Uterus (tissue), 4 donors: Measurements from ENCODE around the gene TMEM88. TPM values are rescaled to one million over a fixed set of nuclear protein-coding genes. Genes with fewer than 3 reads are reported as not detected.

ENCODE experiments used
- DNase-seq, 2 donors: peaks; one replicate each; pipeline ENCODE4 v3.0.0-alpha.2; 2019 to 2020
- H3K27ac ChIP-seq, 2 donors: fragments of 200-600 bp; sonication (generic); 1 replicate in 1 of 2; 2 replicates in 1 of 2; pipeline ENCODE4 v1.5.1; 2016 to 2018
- H3K27me3 ChIP-seq, 2 donors: fragments of 200-600 bp; sonication (generic); one replicate each; pipeline ENCODE4 v1.5.1; 2018 to 2019; ENCODE audit warnings: control low read depth in 1 of 2
- H3K36me3 ChIP-seq, 2 donors: fragments of 200-600 bp; sonication (generic); one replicate each; pipeline ENCODE4 v1.5.1; 2019; ENCODE audit warnings: control low read depth in 1 of 2
- H3K4me1 ChIP-seq, 2 donors: fragments of 200-600 bp; sonication (generic); one replicate each; pipeline ENCODE4 v1.5.1; 2018 to 2019; ENCODE audit warnings: control low read depth in 1 of 2
- H3K4me3 ChIP-seq, 2 donors: fragments of 200-600 bp; sonication (generic); 1 replicate in 1 of 2; 2 replicates in 1 of 2; pipeline ENCODE4 v1.5.1; 2018 to 2019; ENCODE audit warnings: mild to moderate bottlenecking in 1 of 2
- H3K9me3 ChIP-seq, 2 donors: fragments of 200-600 bp; sonication (generic); one replicate each; pipeline ENCODE4 v1.5.1; 2019; ENCODE audit warnings: control low read depth in 1 of 2
- POLR2A ChIP-seq, 2 donors: fragments of 450-650 bp; IDR thresholded peaks; one replicate each; pipeline ENCODE4 v1.6.1; 2016; ENCODE audit warnings: antibody characterized with exemption in 2 of 2, mild to moderate bottlenecking in 1 of 2, moderate library complexity in 1 of 2
- intact Hi-C: fragments of 100-400 bp; cut with DNase I; formaldehyde crosslinking; loops from one replicate; pipeline ENCODE4 v1.15.1; 2023; ENCODE audit warnings: low total_unique reads
- total RNA-seq, 4 donors: library from RNA; depleted of rRNA in 3 of 4; stranded (reverse); fragments of >200 nt in 3 of 4; gene quantifications; one replicate each; pipeline versions ENCODE4 v1.1.0 to v1.2.4, GENCODE V29; 2014 to 2023
- TF ChIP-seq, protein P1 (sequence below), 4 experiments: fragments of 200-600 bp in 2 of 4; fragments of 450-650 bp in 2 of 4; sonication (generic) in 2 of 4; IDR thresholded peaks; one replicate each; pipeline ENCODE4 v1.5.1; 2016 to 2019; ENCODE audit warnings: antibody characterized with exemption in 4 of 4, mild to moderate bottlenecking in 2 of 4, moderate library complexity in 1 of 4
- donor health status: DM: yes; HTN: yes; CAD: no.

Gene TMEM88
- total RNA-seq, 4 donors from 2014 or later = 7.3 to 68.1 (median 28.1) TPM

DNA sequence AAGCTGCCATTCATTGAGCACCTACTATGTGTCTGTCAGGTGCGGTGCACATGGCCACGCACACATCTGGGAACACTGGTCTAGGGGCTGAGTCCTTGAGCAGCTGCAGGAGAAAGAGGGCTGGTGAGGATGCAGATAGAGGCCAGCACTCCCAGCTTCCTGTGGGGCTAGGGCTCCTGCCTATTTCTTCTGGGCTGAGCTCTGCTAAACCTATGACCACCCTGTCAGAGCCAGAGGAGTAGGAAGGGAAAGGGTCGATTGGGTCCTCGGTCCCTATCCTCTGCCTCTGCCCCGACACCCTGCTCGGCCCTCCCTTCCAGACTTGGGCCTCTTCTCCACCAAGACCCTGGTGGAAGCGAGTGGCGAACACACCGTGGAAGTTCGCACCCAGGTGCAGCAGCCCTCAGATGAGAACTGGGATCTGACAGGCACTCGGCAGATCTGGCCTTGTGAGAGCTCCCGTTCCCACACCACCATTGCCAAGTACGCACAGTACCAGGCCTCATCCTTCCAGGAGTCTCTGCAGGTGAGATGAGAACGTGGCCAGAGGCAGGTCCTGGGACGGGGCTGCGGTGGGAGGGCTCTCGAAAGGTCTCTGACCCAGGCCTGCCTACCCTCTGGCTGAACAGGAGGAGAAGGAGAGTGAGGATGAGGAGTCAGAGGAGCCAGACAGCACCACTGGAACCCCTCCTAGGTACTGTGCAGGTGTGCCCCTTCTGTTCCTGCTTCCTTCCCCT, 4.0 kb upstream of the TMEM88 start:
- TF ChIP-seq, protein P1, sequence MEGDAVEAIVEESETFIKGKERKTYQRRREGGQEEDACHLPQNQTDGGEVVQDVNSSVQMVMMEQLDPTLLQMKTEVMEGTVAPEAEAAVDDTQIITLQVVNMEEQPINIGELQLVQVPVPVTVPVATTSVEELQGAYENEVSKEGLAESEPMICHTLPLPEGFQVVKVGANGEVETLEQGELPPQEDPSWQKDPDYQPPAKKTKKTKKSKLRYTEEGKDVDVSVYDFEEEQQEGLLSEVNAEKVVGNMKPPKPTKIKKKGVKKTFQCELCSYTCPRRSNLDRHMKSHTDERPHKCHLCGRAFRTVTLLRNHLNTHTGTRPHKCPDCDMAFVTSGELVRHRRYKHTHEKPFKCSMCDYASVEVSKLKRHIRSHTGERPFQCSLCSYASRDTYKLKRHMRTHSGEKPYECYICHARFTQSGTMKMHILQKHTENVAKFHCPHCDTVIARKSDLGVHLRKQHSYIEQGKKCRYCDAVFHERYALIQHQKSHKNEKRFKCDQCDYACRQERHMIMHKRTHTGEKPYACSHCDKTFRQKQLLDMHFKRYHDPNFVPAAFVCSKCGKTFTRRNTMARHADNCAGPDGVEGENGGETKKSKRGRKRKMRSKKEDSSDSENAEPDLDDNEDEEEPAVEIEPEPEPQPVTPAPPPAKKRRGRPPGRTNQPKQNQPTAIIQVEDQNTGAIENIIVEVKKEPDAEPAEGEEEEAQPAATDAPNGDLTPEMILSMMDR (IDR thresholded peaks at IDR 0.05) = no peak
- TF ChIP-seq POLR2A (IDR thresholded peaks at IDR 0.05) = no peak
- no peak overlapping the region for H3K4me3 ChIP-seq
- H3K36me3 ChIP-seq = no peaks in the 10 kb centered on the region
- H3K4me1 ChIP-seq = no peaks in the 10 kb centered on the region
- H3K9me3 ChIP-seq = no peaks in the 10 kb centered on the region
- peak; percentile 24 to 32 for DNase-seq
- intact Hi-C loops = no loop called here
- peak overlapping the region in 1 of 2 donors; percentile 0 for H3K27ac ChIP-seq
- H3K27me3 ChIP-seq = no peaks in the 10 kb centered on the region

DNA sequence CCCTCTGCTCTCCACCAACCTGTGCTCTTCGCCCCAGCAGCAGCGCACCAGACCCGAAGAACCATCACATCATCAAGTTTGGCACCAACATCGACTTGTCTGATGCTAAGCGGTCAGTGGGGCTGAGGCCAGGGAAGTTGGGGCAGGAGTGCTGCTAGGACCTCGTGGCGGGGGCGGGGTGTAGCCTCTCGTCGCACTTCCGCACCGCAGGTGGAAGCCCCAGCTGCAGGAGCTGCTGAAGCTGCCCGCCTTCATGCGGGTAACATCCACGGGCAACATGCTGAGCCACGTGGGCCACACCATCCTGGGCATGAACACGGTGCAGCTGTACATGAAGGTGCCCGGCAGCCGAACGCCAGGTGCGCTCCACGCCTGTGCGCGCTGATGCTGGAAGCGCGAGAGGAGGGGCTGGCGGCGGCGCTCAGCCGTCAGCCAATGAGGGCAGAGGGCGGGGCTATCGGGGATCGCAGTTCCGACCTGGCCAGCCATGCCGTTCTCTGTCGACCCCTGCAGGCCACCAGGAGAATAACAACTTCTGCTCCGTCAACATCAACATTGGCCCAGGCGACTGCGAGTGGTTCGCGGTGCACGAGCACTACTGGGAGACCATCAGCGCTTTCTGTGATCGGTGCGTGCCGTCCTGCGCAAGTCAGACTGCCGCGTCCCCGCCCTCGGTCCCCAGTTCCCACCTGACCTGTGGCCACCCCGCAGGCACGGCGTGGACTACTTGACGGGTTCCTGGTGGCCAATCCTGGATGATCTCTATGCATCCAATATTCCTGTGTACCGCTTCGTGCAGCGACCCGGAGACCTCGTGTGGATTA, 3.2 kb upstream of the TMEM88 start:
- Histone ChIP-seq H3K36me3 (no peaks in the 10 kb centered on the region), H3K4me1 (no peaks in the 10 kb centered on the region), H3K27ac (peak overlapping the region; percentile 2 to 25), H3K9me3 (no peaks in the 10 kb centered on the region), H3K4me3 (no peak overlapping the region), H3K27me3 (no peaks in the 10 kb centered on the region)
- DNase-seq = peak; percentile 88 to 91
- intact Hi-C loops = no loop called here
- TF ChIP-seq POLR2A (IDR thresholded peaks at IDR 0.05) = peak in 1 of 2 donors; percentile 30
- TF ChIP-seq, protein P1 (IDR thresholded peaks at IDR 0.05) = peak; percentile 97 to 100 (median 99)

DNA sequence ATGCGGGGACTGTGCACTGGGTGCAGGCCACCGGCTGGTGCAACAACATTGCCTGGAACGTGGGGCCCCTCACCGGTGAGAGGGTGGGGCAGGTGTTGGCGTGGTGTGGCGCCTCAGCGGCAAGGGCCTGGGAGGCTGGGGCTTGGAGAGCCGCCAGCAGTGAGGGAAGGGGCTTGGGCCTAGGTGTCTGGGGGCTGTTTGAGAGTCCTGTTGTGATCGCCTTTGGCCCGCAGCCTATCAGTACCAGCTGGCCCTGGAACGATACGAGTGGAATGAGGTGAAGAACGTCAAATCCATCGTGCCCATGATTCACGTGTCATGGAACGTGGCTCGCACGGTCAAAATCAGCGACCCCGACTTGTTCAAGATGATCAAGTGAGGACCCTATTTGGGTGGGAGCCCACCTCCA, 2.6 kb upstream of the TMEM88 start:
- H3K4me3 ChIP-seq = no peak overlapping the region
- H3K27me3 ChIP-seq = no peaks in the 10 kb centered on the region
- H3K36me3 ChIP-seq = no peaks in the 10 kb centered on the region
- H3K4me1 ChIP-seq = no peaks in the 10 kb centered on the region
- peak in 1 of 2 donors; percentile 45 for DNase-seq
- no peaks in the 10 kb centered on the region for H3K9me3 ChIP-seq
- intact Hi-C loops = no loop called here
- TF ChIP-seq, protein P1 (IDR thresholded peaks at IDR 0.05) = no peak
- peak overlapping the region; percentile 2 to 25 for H3K27ac ChIP-seq

DNA sequence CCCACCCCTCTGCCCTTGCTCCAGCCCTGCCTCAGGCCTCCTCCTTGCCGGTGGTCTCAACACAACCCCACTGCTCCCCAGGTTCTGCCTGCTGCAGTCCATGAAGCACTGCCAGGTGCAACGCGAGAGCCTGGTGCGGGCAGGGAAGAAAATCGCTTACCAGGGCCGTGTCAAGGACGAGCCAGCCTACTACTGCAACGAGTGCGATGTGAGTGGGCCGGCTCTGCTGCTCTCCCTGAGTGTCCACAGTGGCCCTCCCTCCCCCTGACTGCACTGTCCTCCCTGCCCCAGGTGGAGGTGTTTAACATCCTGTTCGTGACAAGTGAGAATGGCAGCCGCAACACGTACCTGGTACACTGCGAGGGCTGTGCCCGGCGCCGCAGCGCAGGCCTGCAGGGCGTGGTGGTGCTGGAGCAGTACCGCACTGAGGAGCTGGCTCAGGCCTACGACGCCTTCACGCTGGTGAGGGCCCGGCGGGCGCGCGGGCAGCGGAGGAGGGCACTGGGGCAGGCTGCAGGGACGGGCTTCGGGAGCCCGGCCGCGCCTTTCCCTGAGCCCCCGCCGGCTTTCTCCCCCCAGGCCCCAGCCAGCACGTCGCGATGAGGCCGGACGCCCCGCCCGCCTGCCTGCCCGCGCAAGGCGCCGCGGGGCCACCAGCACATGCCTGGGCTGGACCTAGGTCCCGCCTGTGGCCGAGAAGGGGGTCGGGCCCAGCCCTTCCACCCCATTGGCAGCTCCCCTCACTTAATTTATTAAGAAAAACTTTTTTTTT, 1.8 kb upstream of the TMEM88 start:
- DNase-seq = peak; percentile 26
- intact Hi-C loops = no loop called here
- no peaks in the 10 kb centered on the region for H3K9me3 ChIP-seq
- H3K27me3 ChIP-seq = no peaks in the 10 kb centered on the region
- H3K4me3 ChIP-seq = no peak overlapping the region
- no peak overlapping the region for H3K27ac ChIP-seq
- H3K4me1 ChIP-seq = peaks cover 0 to under 1% of the 10 kb centered on the region in 2 donors
- H3K36me3 ChIP-seq = no peaks in the 10 kb centered on the region
- no peak for TF ChIP-seq POLR2A (IDR thresholded peaks at IDR 0.05)
- TF ChIP-seq, protein P1 (IDR thresholded peaks at IDR 0.05) = no peak
